Endothelial cell of umbilical vein (primary cell): ENCODE measurements around the gene YDJC. TPM values are rescaled to one million over a fixed set of nuclear protein-coding genes. Genes with fewer than 3 reads are reported as not detected.

ENCODE experiments used
- BruUV-seq: library from RNA; stranded (reverse); fragments of 400-500 nt; replicated peaks from 2 replicates; lab custom pipeline; 2021; lab: Mats Ljungman, UMichigan
- CTCF ChIA-PET: fragments of 300-600, 350-600 bp; sonication (Branson Sonifier 250); formaldehyde crosslinking; loops from one replicate; lab custom pipeline; 2021; ENCODE audit warnings: antibody characterized with exemption, inconsistent platforms; lab: Charles Lee
- POLR2A ChIA-PET: fragments of 300-600, 350-600 bp; sonication (Branson Sonifier 250); formaldehyde crosslinking; loops from one replicate; lab custom pipeline; 2021; ENCODE audit warnings: antibody characterized with exemption, inconsistent platforms; lab: Charles Lee
- DNase-seq: peaks from one replicate; pipeline ENCODE4 v3.0.0-alpha.2; 2011; ENCODE audit warnings: low read depth, low spot score
- FAIRE-seq: peaks from 2 replicates; lab custom pipeline; 2011; peaks lifted over from hg19 to GRCh38; lab: Jason Lieb, UNC
- H2AFZ ChIP-seq: 2 replicates; pipeline ENCODE4 v1.6.0; 2012; ENCODE audit warnings: low read depth, low read length, control low read depth, inconsistent platforms
- H3K27ac ChIP-seq: 2 replicates; pipeline ENCODE4 v1.5.1; 2011; ENCODE audit warnings: low read depth, mild to moderate bottlenecking, control low read depth, low read length, moderate library complexity; ENCODE audit not compliant: insufficient read depth
- H3K27me3 ChIP-seq, 2 experiments: 2 replicates each; pipeline versions ENCODE4 v1.6.0 to v1.6.1; 2011; ENCODE audit warnings: low read length in 2 of 2, mixed read lengths in 1 of 2; ENCODE audit not compliant: control insufficient read depth in 2 of 2, insufficient read depth in 2 of 2
- H3K36me3 ChIP-seq, 2 experiments: 2 replicates in 1 of 2; 3 replicates in 1 of 2; pipeline ENCODE4 v1.5.1; 2011; ENCODE audit warnings: low read length in 2 of 2, mild to moderate bottlenecking in 1 of 2, moderate library complexity in 1 of 2; ENCODE audit not compliant: control insufficient read depth in 2 of 2, insufficient read depth in 2 of 2; ENCODE audit errors: extremely low read depth in 1 of 2
- H3K4me1 ChIP-seq: 3 replicates; pipeline ENCODE4 v1.5.1; 2011; ENCODE audit warnings: mild to moderate bottlenecking, low read length; ENCODE audit not compliant: control insufficient read depth, insufficient read depth; ENCODE audit errors: extremely low read depth
- H3K4me2 ChIP-seq: 2 replicates; pipeline ENCODE4 v1.6.1; 2011; ENCODE audit warnings: low read length, control low read depth, mixed read lengths; ENCODE audit not compliant: insufficient read depth
- H3K4me3 ChIP-seq, 3 experiments: fragments of 200-600 bp in 1 of 3; sonication (generic), shearing (Covaris generic) in 1 of 3; replicated peaks in 1 of 3; 2 replicates each; pipeline ENCODE4 v1.5.1; 2011 to 2016; ENCODE audit warnings: control low read depth in 3 of 3, low read length in 3 of 3, mild to moderate bottlenecking in 2 of 3, inconsistent platforms in 1 of 3, low read depth in 1 of 3, moderate library complexity in 1 of 3; ENCODE audit not compliant: insufficient read depth in 1 of 3
- H3K79me2 ChIP-seq: 2 replicates; pipeline ENCODE4 v1.6.0; 2012; ENCODE audit warnings: low read length, inconsistent platforms; ENCODE audit not compliant: control insufficient read depth, insufficient read depth
- H3K9ac ChIP-seq: replicated peaks from 2 replicates; pipeline ENCODE3; 2011; ENCODE audit warnings: low read length, control low read depth; ENCODE audit not compliant: insufficient read depth; ENCODE audit errors: extremely low read depth
- H3K9me1 ChIP-seq: replicated peaks from 3 replicates; pipeline ENCODE4 v1.6.0; 2011; ENCODE audit warnings: mild to moderate bottlenecking, low read length; ENCODE audit not compliant: control insufficient read depth, insufficient read depth; ENCODE audit errors: extremely low read depth
- H3K9me3 ChIP-seq: replicated peaks from 2 replicates; pipeline ENCODE4 v1.5.1; 2012; ENCODE audit warnings: low read length, inconsistent platforms; ENCODE audit not compliant: control insufficient read depth, insufficient read depth
- H4K20me1 ChIP-seq: replicated peaks from 2 replicates; pipeline ENCODE3; 2011; ENCODE audit warnings: mild to moderate bottlenecking, low read length; ENCODE audit not compliant: control insufficient read depth, insufficient read depth; ENCODE audit errors: extremely low read depth
- GATA2 ChIP-seq: IDR thresholded peaks from 2 replicates; pipeline ENCODE4 v1.7.0; 2011; ENCODE audit warnings: low read depth, mild to moderate bottlenecking, moderate library complexity, mixed read lengths, low read length; ENCODE audit not compliant: insufficient read length, insufficient read depth
- JUN ChIP-seq: IDR thresholded peaks from 2 replicates; pipeline ENCODE4 v1.6.1; 2011; ENCODE audit warnings: borderline replicate concordance, low read depth; ENCODE audit not compliant: insufficient read length, insufficient read depth
- MYC ChIP-seq: IDR thresholded peaks from one replicate; pipeline ENCODE4 v1.6.1; 2011; ENCODE audit warnings: mild to moderate bottlenecking, low read depth, low read length
- dilution Hi-C: fragments of 300-500 bp; cut with MboI; formaldehyde crosslinking; loops from one replicate; pipeline ENCODE4 v1.15.0; 2019; ENCODE audit warnings: low sequenced_read_pairs; ENCODE audit not compliant: extremely low pct_ligation_motif_present
- intact Hi-C: fragments of 100-400 bp; cut with micrococcal nuclease; formaldehyde crosslinking; loops from one replicate; pipeline ENCODE4 v1.10.0; 2022
- polyA plus RNA-seq, 4 experiments: library from polyadenylated mRNA; depleted of rRNA in 3 of 4; stranded (reverse) in 3 of 4; unstranded in 1 of 4; fragments of >200 nt; gene quantifications; 2 replicates each; pipeline versions ENCODE4 v1.2.1 to v1.2.3, GENCODE V29; 2011 to 2012; ENCODE audit warnings: missing spikeins in 1 of 4
- total RNA-seq: library from RNA; stranded (reverse); gene quantifications from 2 replicates; pipeline ENCODE4 v1.2.3, GENCODE V29; 2021
- TF ChIP-seq, protein P1 (sequence below), 2 donors: IDR thresholded peaks; 1 replicate in 1 of 2; 2 replicates in 1 of 2; pipeline ENCODE4 v1.5.1; 2011; ENCODE audit warnings: low read length in 2 of 2, mild to moderate bottlenecking in 2 of 2, moderate library complexity in 2 of 2, control low read depth in 1 of 2, inconsistent platforms in 1 of 2, low read depth in 1 of 2; ENCODE audit not compliant: insufficient read depth in 1 of 2; ENCODE audit errors: extremely low read depth in 1 of 2

YDJC gene
- total and polyA plus RNA-seq, 2 donors (not counting 3 experiments of a cell fraction or from before 2014, with no cell fraction given), result 27.2 to 29.9 TPM

GRCh38 chr22:21612858-21613257, 17.0 kb downstream of the YDJC start:
- H4K20me1 ChIP-seq, result peaks cover 10% of the 10 kb centered on the region
- TF ChIP-seq, protein P1, sequence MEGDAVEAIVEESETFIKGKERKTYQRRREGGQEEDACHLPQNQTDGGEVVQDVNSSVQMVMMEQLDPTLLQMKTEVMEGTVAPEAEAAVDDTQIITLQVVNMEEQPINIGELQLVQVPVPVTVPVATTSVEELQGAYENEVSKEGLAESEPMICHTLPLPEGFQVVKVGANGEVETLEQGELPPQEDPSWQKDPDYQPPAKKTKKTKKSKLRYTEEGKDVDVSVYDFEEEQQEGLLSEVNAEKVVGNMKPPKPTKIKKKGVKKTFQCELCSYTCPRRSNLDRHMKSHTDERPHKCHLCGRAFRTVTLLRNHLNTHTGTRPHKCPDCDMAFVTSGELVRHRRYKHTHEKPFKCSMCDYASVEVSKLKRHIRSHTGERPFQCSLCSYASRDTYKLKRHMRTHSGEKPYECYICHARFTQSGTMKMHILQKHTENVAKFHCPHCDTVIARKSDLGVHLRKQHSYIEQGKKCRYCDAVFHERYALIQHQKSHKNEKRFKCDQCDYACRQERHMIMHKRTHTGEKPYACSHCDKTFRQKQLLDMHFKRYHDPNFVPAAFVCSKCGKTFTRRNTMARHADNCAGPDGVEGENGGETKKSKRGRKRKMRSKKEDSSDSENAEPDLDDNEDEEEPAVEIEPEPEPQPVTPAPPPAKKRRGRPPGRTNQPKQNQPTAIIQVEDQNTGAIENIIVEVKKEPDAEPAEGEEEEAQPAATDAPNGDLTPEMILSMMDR (IDR thresholded peaks at IDR 0.05; ENCODE audit: extremely low read depth in 1 of 2, insufficient read depth in 1 of 2, low read depth in 1 of 2, low read length in 2 of 2), result no peak
- TF ChIP-seq GATA2 (no peak), MYC (no peak), JUN (no peak)
- intact Hi-C loops (no loop called here), dilution Hi-C loops (no loop called here)
- H3K9me1 ChIP-seq, result no peaks in the 10 kb centered on the region
- H3K4me2 ChIP-seq, result no peak overlapping the region
- no peak overlapping the region for H3K9ac ChIP-seq
- no peaks in the 10 kb centered on the region for H3K4me1 ChIP-seq
- peaks cover 9 to 22% of the 10 kb centered on the region in 2 experiments for H3K36me3 ChIP-seq
- no peaks in the 10 kb centered on the region for H3K27me3 ChIP-seq
- CTCF ChIA-PET, result interaction anchor here (1.2 to 2.5 kb wide), 3 partner anchors 29 to 36 kb away, joined by 3 to 11 read pairs (median 4); partner anchors contain the start of gene SDF2L1
- FAIRE-seq (no peak), DNase-seq (no peak)
- POLR2A ChIA-PET, result no interaction called here
- no TSS peak for BruUV-seq
- H3K27ac ChIP-seq, result no peak overlapping the region
- no peak overlapping the region for H2AFZ ChIP-seq
- H3K4me3 ChIP-seq, result no peak overlapping the region
- peaks cover 81% of the 10 kb centered on the region for H3K79me2 ChIP-seq
- H3K9me3 ChIP-seq, result no peaks in the 10 kb centered on the region
